Upper lobe of left lung (tissue), 4 donors: ENCODE data around the gene AKAP6.

ENCODE experiments used
- POLR2AphosphoS5 ChIP-seq, 2 donors: sonication (generic); formaldehyde crosslinking; IDR thresholded peaks; one replicate each; pipeline ENCODE4 v1.5.1; 2017; ENCODE audit warnings: antibody characterized with exemption in 2 of 2
- TF ChIP-seq, protein P1 (sequence below), 6 experiments: fragments of 450-650 bp in 4 of 6; fragments of 200-600 bp in 2 of 6; sonication (generic) in 2 of 6; IDR thresholded peaks; one replicate each; pipeline ENCODE4 v1.5.1; 2016 to 2019; ENCODE audit warnings: antibody characterized with exemption in 6 of 6

DNA sequence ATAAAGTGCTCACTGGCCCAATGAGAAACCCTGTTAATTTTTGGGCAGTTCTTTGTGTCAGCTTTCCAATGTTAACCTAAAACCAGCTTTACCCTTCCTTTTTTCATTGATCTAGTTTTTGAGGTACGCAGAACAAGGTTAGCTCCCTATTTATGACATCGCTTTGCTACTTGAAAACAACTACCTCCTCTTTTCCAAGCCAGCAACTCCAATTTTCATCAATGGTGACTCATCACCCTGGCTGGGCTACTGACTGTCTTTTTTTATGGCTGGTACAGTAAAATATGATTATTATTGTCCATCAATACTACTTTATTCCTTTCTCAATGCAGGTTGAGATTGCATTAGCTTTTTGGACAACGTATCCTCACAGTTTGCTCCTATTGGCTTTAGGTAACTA, 22.5 kb upstream of the AKAP6 start:
- TF ChIP-seq POLR2AphosphoS5 (IDR thresholded peaks at IDR 0.05), result no peak
- TF ChIP-seq, protein P1, sequence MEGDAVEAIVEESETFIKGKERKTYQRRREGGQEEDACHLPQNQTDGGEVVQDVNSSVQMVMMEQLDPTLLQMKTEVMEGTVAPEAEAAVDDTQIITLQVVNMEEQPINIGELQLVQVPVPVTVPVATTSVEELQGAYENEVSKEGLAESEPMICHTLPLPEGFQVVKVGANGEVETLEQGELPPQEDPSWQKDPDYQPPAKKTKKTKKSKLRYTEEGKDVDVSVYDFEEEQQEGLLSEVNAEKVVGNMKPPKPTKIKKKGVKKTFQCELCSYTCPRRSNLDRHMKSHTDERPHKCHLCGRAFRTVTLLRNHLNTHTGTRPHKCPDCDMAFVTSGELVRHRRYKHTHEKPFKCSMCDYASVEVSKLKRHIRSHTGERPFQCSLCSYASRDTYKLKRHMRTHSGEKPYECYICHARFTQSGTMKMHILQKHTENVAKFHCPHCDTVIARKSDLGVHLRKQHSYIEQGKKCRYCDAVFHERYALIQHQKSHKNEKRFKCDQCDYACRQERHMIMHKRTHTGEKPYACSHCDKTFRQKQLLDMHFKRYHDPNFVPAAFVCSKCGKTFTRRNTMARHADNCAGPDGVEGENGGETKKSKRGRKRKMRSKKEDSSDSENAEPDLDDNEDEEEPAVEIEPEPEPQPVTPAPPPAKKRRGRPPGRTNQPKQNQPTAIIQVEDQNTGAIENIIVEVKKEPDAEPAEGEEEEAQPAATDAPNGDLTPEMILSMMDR (IDR thresholded peaks at IDR 0.05), result no peak
